LoVo (cell line): ENCODE data around the gene SLC8A2.
"Not testable (repeated sequence)": the region's sequence is repeated elsewhere in the genome, so short reads cannot be mapped to it uniquely, and the experiment has no call there.

Experiments
- DNase-seq: peaks from one replicate; pipeline ENCODE4 v3.0.0-alpha.2; 2016; ENCODE audit warnings: low spot score

SLC8A2 gene

GRCh38 chr19:47411696-47412095 is 60.0 kb downstream of the SLC8A2 start:
- not testable (repeated sequence) for DNase-seq

GRCh38 chr19:47411101-47411500 is 60.6 kb downstream of the SLC8A2 start:
- no peak for DNase-seq

DNA sequence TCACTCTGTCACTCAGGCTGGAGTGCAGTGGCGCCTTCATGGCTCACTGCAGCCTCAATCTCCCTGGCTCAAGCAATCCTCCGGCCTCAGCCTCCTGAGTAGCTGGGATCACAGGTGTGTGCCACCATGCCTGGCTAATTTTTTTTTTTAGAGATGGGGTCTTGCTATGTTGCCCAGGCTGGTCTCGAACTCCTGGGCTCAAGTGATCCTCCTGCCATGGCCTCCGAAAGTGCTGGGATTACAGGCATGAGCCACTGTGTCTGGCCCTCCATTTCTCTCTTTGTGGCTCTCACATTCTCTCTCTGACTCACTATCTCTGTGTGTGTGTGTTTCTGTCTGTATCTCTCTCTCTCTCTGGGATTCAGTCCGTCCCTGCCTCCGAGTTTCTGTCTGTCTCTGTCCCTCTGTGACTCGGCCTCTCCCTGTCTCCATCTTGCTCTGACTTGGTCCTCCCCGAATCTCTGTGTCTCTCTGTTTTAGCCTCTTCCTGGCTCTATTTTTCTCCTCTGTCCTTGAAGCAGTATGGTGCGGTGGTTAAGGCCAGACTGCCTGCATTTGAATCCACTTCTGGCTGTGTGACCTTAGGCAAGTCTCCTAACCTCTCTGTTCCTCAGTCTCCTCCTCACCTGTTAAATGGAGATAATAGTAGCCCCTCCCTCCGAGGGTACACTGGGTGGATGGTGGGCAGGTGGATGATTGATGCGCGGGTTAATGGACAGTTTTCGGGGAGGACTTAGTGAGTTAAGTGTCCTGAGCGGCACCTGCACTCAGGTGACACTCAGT is 63.3 kb downstream of the SLC8A2 start:
- no peak for DNase-seq

DNA sequence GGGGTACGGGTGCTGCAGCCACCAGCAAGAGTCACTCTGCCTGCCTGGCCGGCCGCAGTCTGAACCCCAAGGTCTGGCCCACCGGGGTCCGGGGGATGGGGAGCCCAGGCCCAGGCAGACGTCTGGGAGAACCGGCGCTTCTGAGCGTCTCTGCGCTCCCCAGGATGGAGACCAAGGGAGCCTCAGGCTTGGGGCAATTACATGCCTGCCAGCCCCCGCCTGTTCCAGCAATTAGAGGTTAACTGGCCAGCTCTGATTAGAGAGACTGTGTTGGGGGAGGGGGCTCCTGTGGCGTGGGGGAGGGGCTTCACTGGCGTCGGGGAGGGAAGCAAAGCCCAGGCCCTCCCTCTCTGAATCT is 64.3 kb downstream of the SLC8A2 start:
- DNase-seq: no peak

DNA sequence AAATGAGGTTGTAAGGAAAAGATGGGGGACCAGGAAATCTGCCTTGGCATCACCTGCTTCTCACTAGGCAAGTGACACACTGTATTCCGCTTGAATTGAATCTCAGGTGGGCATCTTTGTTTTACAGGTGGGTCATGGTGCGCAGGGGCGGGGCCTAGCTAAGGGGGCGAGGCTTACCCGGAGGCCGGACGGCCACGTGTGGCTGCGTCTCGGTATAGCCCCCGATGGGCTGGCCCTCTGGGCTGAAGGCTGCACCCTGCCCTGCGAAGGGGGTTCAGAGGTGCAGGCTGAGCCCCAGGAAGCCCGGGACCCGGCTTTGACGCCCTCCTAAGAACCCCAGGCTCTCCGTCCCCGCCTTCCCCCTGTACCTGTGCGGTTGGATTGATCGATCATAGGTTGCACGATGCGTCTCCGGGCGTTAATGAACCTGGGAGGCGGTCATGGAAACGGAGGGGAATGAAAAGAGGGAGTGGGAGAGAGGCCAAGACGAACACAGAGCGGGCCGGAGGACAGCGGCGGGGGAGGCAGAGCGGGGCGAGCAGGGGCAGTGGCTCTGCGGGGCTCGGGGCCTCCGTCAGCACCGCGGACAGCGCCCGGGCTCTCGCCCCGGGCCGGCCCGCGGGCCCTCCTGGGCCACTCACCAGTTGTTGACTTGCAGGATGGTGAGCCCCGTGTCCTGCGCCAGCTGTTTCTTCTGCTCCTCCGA is 64.8 kb downstream of the SLC8A2 start:
- DNase-seq: no peak

GRCh38 chr19:47405854-47406417 is 65.8 kb downstream of the SLC8A2 start:
- no peak for DNase-seq

DNA sequence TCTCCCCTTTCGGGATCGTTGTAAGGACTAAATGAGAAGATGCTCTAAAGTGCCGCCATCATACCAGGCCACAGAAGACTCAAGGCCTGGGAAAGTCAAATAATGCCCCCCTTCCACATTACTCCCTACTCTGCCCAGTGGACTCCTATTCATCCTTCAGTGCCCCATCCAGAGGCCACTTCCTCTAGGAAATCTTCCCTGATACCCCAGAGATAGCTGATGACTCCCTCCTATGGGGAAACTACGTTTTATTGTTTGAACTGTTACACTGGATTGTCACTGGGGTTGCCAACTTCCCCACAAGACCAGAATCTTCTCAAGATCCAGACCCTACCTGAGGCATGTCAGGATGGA is 66.5 kb downstream of the SLC8A2 start:
- no peak for DNase-seq

GRCh38 chr19:47404334-47405196 is 67.1 kb downstream of the SLC8A2 start:
- no peak for DNase-seq

GRCh38 chr19:47402504-47402903 is 69.2 kb downstream of the SLC8A2 start:
- DNase-seq: no peak

GRCh38 chr19:47398707-47399597 is 72.7 kb downstream of the SLC8A2 start:
- DNase-seq: no peak

DNA sequence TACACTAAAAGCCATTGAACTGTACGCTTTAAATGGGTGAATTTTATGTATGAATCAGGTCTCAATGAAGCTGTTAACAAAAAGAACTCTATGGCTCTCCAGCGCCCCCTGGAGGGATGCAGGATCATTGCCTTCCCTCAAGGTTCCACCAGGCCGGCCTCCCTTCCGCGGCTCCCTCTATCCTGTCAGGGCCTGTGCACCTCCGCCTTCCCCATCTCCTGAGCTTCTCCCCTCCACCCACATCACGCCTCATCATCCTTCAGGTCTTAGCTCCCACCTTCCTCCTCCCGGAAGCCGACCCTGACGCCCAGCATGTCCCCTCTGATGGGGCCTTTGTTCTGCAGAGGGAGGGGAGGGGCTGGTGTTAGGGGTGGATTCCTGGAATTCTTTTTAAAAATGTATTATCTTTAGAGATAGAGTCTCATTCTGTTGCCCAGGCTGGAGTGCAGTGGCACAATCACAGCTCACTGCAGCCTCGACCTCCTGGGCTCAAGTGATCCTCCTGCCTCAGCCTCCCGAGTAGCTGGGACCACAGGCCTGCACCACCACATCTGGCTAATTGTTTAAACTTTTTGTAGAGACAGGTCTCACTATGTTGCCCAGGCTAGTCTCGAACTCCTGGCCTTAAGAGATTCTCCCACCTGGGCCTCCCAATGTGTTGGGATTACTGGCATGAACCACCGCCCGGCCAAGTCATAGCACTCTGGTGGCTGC is 80.0 kb downstream of the SLC8A2 start:
- peak; percentile 67 for DNase-seq

DNA sequence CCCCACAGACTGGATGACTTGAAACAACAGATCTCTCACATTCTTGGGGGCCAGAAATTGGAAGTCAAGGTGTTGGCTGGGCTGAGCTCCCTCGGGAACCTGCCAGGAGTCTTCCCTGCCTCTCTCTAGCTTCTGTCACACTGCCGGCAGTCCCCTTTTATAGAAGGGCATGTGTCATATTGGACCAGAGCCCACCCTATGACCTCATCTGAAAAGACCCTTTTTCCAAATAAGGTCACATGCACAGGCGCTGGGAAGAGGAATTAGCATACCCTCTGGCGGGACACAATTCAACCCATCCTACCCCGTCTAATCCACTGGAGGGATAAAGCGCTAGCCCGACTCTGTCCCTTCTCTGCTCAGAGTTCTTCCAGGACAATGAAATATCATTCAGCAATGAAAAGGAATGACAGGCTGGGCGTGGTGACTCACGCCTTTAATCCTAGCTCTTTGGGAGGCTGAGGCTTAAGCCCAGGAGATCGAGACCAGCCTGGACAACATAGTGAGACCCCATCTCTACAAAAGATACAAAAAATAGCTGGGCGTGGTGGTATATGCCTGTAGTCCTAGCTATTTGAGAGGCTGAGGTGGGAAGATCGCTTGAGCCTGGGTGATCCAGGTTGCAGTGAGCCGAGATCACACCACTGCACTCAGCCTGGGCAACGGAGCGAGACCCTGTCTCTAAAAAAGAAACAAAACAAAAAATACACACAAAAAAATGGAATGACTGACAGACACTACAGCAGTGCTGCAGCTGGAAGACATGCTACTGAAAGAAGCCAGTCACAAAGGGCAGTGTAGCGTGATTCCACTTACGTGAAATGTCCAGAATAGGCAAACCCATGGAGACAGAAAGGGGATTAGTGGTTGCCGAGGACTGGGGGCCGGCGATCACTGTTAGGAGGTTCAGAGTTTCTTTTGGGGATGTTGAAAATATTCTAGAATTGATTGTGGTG is 80.9 kb downstream of the SLC8A2 start:
- no peak for DNase-seq

DNA sequence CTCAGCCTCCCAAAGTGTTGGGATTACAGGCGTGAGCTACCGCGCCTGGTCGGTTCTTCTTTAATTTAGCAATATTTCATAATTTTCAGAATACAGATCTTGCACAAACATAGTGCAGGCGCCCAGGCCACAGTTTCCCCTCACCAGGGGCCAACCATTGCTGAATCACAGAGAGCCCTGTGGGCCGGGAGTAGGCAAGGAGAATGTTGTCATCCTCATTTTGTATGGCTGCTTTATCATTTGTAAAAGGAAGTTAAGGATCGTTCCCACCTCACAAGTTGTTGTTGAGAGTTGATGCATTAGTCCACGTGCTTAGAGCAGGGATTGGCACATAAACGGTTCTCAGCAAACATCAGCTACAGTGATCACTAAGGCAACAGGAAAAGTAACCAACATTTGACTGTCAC is 82.5 kb downstream of the SLC8A2 start:
- no peak for DNase-seq

- not testable (repeated sequence) for DNase-seq
Observed at GRCh38 chr19:47388721-47389120, 83.0 kb downstream of the SLC8A2 start.

GRCh38 chr19:47387623-47388022 is 84.1 kb downstream of the SLC8A2 start:
- DNase-seq: not testable (repeated sequence)

DNA sequence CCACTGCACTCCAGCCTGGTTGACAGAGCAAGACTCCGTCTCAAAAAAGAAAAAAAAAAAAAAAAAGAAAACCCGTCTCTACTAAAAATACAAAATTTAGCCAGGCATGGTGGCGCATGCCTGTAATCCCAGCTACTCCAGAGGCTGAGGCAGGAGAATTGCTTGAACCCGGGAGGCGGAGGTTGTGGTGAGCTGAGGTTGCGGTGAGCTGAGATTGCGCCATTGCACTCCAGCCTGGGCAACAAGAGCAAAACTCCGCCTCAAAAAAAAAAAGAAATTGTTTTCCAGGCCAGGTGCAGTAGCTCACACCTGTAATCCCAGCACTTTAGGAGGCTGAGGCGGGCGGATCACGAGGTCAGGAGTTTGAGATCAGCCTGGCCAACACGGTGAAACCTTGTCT is 85.1 kb downstream of the SLC8A2 start:
- not testable (repeated sequence) for DNase-seq

GRCh38 chr19:47384533-47384932 is 87.2 kb downstream of the SLC8A2 start:
- DNase-seq: not testable (repeated sequence)

DNA sequence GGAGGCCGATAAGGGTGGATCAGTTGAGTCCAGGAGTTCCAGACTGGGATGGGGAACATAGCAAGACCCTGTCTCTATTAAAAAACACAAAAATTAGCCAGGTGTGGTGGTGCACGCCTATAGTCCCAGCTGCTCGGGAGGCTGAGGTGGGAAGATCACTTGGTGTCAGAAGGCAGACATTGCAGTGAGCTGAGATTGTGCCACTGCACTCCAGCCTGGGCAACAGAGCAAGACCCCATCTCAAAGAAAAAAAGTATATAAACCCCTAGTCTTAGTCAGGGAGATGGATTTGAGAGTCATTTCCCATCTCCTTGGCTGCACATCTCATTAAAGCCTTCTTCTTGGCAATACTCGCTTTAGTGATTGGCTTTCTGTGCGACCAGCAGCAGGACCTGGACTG is 87.8 kb downstream of the SLC8A2 start:
- DNase-seq: not testable (repeated sequence)

DNA sequence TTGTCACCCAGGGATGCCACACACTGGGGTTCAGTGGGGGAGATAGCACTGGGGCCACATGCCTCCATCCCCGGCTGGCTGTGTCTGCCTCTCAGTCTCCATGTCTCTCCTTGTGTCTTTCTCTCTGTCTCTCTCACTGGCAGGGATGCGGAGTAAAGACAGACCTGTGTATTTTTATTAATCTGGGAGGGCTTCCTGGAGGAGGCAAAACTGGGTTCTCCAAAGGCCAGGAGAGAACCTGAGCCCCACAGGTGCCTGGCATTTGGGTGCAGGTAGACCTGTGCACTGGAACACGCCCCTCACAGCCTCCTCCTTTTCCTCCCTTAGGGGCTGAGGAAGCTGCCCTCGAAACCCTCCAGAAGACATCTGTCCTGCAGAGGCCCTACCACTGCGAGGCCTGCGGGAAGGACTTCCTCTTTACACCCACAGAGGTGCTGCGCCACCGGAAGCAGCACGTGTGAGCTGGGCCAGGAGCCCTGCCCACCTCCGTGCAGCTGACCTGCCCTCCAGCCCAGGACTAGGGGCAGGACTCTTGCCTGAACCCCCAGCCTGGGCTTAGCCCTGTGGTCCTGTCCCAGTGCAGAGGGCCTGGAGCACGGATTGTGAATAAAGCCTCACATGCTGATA is 89.9 kb downstream of the SLC8A2 start:
- DNase-seq: no peak
